OCI-LY7 (cell line): ENCODE data around the gene ARFGEF2. TPM values are rescaled to one million over a fixed set of nuclear protein-coding genes. Genes with fewer than 3 reads are reported as not detected.

Source experiments
- BruUV-seq: library from RNA; stranded (reverse); fragments of 400-500 nt; replicated peaks from 2 replicates; lab custom pipeline; 2021; lab: Mats Ljungman, UMichigan
- CTCF ChIA-PET: fragments of 300-600 bp; sonication (Branson Sonifier 250); formaldehyde crosslinking; loops from one replicate; lab custom pipeline; 2022; ENCODE audit warnings: antibody characterized with exemption; ENCODE audit not compliant: unreplicated experiment; lab: Charles Lee
- POLR2A ChIA-PET: fragments of 300-600 bp; sonication (Branson Sonifier 250); formaldehyde crosslinking; loops from one replicate; lab custom pipeline; 2022; ENCODE audit warnings: antibody characterized with exemption; lab: Charles Lee
- DNase-seq: peaks from one replicate; pipeline ENCODE4 v3.0.0-alpha.2; 2015; ENCODE audit warnings: low spot score
- H2AFZ ChIP-seq: fragments of 200-600 bp; sonication (generic), shearing (Covaris generic); 2 replicates; pipeline ENCODE4 v1.6.1; 2014; ENCODE audit warnings: mild to moderate bottlenecking, antibody characterized with exemption, low read length, moderate library complexity
- H3K27ac ChIP-seq: fragments of 200-600 bp; sonication (generic); 2 replicates; pipeline ENCODE4 v1.5.1; 2014; ENCODE audit warnings: mixed run types, low read depth, mild to moderate bottlenecking, moderate library complexity, low read length, inconsistent platforms; ENCODE audit not compliant: poor library complexity, severe bottlenecking
- H3K36me3 ChIP-seq: fragments of 200-600 bp; sonication (generic); 2 replicates; pipeline ENCODE4 v1.6.1; 2014; ENCODE audit warnings: mild to moderate bottlenecking, antibody characterized with exemption, low read length, moderate library complexity, mixed read lengths; ENCODE audit not compliant: insufficient read depth
- H3K4me1 ChIP-seq: fragments of 200-600 bp; sonication (generic); 2 replicates; pipeline ENCODE4 v1.5.1; 2014; ENCODE audit warnings: mild to moderate bottlenecking, low read length; ENCODE audit not compliant: insufficient read depth, poor library complexity, severe bottlenecking
- H3K4me2 ChIP-seq: fragments of 200-600 bp; sonication (generic); 2 replicates; pipeline ENCODE4 v1.6.1; 2014; ENCODE audit warnings: mild to moderate bottlenecking, low read length
- H3K4me3 ChIP-seq: fragments of 200-600 bp; sonication (generic); 2 replicates; pipeline ENCODE4 v1.5.1; 2014; ENCODE audit warnings: mild to moderate bottlenecking, low read depth, low read length; ENCODE audit not compliant: poor library complexity, severe bottlenecking
- H3K79me2 ChIP-seq: fragments of 200-600 bp; sonication (generic); 2 replicates; pipeline ENCODE4 v1.6.1; 2016; ENCODE audit warnings: low read depth, mild to moderate bottlenecking, low read length, moderate library complexity, mixed read lengths; ENCODE audit not compliant: insufficient read depth
- H3K9me2 ChIP-seq: fragments of 200-600 bp; sonication (generic); 2 replicates; pipeline ENCODE4 v1.6.1; 2016; ENCODE audit warnings: mild to moderate bottlenecking, low read length, mixed read lengths; ENCODE audit not compliant: insufficient read depth
- H3K9me3 ChIP-seq: fragments of 200-600 bp; sonication (generic); 2 replicates; pipeline ENCODE4 v1.6.1; 2014; ENCODE audit warnings: mild to moderate bottlenecking, mixed run types, low read length, mixed read lengths
- H4K20me1 ChIP-seq: fragments of 200-600 bp; sonication (generic); 2 replicates; pipeline ENCODE4 v1.6.1; 2014; ENCODE audit warnings: mild to moderate bottlenecking, antibody characterized with exemption, low read length, moderate library complexity, mixed read lengths; ENCODE audit not compliant: insufficient read depth
- EZH2phosphoT487 ChIP-seq: fragments of 200-600 bp; sonication (generic); IDR thresholded peaks from 2 replicates; pipeline ENCODE4 v1.6.1; 2018; ENCODE audit warnings: low read depth, borderline replicate concordance, mild to moderate bottlenecking, mixed run types, antibody characterized with exemption, low read length, moderate library complexity, mixed read lengths
- intact Hi-C: fragments of 100-400 bp; cut with micrococcal nuclease; formaldehyde crosslinking; loops from one replicate; pipeline ENCODE4 v1.10.0; 2022; ENCODE audit not compliant: unreplicated experiment
- total RNA-seq, 2 experiments: library from RNA; depleted of rRNA in 1 of 2; stranded (reverse); fragments of >200 nt in 1 of 2; shearing (Covaris generic) in 1 of 2; gene quantifications; 2 replicates each; pipeline ENCODE4 v1.2.3, GENCODE V29; 2014 to 2022
- TF ChIP-seq, protein P1 (sequence below): fragments of 200-600 bp; sonication (generic); conservative IDR thresholded peaks from 2 replicates; pipeline ENCODE4 v1.5.1; 2014; ENCODE audit warnings: mild to moderate bottlenecking, antibody characterized with exemption, low read length, moderate library complexity, mixed read lengths

Gene ARFGEF2
- total RNA-seq, 2 experiments from 2014 or later, result 23.4 to 42.1 TPM

DNA sequence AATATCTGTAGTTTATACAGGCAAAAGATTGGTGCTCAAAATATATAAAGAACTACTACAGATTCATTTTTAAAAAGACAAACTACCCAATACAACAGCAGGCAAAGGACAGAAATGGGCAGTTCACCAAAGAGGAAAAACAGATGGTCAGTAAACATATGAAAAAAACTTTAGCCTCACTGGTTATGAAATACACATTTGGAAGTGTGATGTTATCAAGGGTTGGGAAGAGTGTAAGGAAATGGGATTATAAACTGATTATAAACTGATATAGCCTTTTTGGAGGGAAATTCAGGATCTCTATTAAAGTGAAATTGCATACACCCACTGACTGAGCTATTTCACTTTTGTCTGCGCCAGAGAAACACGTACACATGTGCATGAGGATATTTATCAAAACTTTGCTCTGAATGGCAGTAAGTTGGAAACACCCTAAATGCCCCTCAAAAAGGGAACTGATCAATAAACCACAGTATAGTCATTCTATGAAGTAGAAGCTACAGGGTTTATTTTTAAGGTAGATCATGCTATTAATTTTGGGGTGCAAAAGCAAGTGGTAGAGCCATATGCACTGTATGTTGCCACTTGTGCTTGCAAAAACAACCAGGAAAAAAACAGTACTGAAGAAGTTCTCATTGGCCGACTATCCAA lies 32.2 kb upstream of the ARFGEF2 start:
- Histone ChIP-seq H3K4me2 (no peak overlapping the region), H2AFZ (no peak overlapping the region), H4K20me1 (no peaks in the 10 kb centered on the region), H3K9me2 (no peaks in the 10 kb centered on the region), H3K4me1 (no peaks in the 10 kb centered on the region), H3K36me3 (no peaks in the 10 kb centered on the region), H3K9me3 (no peaks in the 10 kb centered on the region), H3K79me2 (no peaks in the 10 kb centered on the region), H3K27ac (no peak overlapping the region), H3K4me3 (no peak overlapping the region)
- intact Hi-C loops, result no loop called here
- DNase-seq, result no peak
- BruUV-seq, result no TSS peak
- POLR2A ChIA-PET, result interaction anchor here (0.7 kb wide), 1 partner anchor 166 kb away, joined by 3 read pairs; no protein-coding TSS in a partner anchor
- CTCF ChIA-PET, result no interaction called here
- no peak for TF ChIP-seq EZH2phosphoT487
- TF ChIP-seq, protein P1, sequence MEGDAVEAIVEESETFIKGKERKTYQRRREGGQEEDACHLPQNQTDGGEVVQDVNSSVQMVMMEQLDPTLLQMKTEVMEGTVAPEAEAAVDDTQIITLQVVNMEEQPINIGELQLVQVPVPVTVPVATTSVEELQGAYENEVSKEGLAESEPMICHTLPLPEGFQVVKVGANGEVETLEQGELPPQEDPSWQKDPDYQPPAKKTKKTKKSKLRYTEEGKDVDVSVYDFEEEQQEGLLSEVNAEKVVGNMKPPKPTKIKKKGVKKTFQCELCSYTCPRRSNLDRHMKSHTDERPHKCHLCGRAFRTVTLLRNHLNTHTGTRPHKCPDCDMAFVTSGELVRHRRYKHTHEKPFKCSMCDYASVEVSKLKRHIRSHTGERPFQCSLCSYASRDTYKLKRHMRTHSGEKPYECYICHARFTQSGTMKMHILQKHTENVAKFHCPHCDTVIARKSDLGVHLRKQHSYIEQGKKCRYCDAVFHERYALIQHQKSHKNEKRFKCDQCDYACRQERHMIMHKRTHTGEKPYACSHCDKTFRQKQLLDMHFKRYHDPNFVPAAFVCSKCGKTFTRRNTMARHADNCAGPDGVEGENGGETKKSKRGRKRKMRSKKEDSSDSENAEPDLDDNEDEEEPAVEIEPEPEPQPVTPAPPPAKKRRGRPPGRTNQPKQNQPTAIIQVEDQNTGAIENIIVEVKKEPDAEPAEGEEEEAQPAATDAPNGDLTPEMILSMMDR, result no peak

DNA sequence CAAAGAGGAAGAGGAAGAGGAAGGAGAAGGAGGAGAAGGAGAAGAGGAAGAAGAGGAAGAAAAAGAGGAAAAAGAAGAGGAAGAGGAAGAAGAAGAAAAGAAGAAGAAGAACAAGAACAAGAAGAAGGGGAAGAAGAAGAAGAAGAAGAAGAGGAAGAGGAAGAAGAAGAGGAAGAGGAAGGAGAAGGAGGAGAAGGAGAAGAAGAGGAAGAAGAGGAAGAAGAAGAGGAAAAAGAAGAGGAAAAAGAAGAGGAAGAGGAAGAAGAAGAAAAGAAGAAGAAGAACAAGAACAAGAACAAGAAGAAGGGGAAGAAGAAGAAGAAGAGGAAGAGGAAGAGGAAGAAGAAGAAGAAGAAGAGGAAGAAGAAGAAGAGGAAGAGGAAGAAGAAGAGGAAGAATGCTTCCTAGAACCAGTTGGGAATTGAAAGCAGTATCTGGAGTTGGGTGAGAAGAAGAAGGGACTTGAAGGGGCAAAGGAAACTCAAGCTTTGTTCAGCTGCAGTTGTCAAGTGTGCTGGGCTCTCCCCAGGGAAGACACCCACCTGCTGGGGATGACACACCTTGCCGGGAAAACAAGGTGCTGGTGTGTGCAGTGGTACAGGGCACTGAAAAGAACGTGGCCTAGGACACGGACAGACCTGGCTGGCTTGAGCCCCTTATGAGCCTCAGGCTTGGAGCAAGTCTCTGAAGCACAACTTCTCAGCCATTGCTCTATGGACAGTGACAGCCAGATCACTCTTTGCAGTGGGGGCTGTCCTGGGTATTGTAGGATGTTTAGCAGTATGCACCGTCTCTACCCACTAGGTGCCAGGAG lies 30.1 kb upstream of the ARFGEF2 start:
- Histone ChIP-seq H4K20me1 (no peaks in the 10 kb centered on the region), H3K79me2 (no peaks in the 10 kb centered on the region), H3K4me3 (no peak overlapping the region), H3K4me2 (no peak overlapping the region), H3K9me3 (no peaks in the 10 kb centered on the region), H3K27ac (no peak overlapping the region), H3K9me2 (no peaks in the 10 kb centered on the region), H2AFZ (no peak overlapping the region), H3K36me3 (no peaks in the 10 kb centered on the region), H3K4me1 (no peaks in the 10 kb centered on the region)
- BruUV-seq, result no TSS peak
- no peak for DNase-seq
- TF ChIP-seq EZH2phosphoT487, result no peak
- TF ChIP-seq, protein P1, result no peak
- ChIA-PET POLR2A (no interaction called here), CTCF (no interaction called here)
- intact Hi-C loops, result no loop called here

DNA sequence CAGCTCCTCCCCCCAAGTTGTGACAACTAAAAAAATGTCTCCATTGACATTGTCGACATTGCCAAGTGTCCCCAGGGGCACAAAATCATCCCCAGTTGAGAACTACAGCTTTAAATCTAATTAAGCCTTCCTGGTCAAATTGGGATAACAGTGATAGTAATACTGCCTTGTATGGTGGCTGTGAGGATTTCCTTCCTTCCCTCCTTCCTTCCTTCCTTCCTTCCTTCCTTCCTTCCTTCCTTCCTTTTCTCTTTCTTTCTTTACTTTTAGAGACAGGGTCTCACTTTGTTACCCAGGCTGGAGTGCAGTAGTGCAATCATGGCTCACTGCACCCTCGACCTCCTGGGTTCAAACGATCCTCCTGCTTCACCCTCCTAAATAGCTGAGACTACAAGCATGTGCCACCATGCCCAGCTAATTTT lies 29.5 kb upstream of the ARFGEF2 start:
- no peak for DNase-seq
- ChIA-PET CTCF (no interaction called here), POLR2A (no interaction called here)
- Histone ChIP-seq H3K27ac (no peak overlapping the region), H3K4me3 (no peak overlapping the region), H3K9me3 (no peaks in the 10 kb centered on the region), H2AFZ (no peak overlapping the region), H3K9me2 (no peaks in the 10 kb centered on the region), H3K79me2 (no peaks in the 10 kb centered on the region), H4K20me1 (no peaks in the 10 kb centered on the region), H3K4me1 (no peaks in the 10 kb centered on the region), H3K4me2 (no peak overlapping the region), H3K36me3 (no peaks in the 10 kb centered on the region)
- BruUV-seq, result no TSS peak
- no peak for TF ChIP-seq EZH2phosphoT487
- TF ChIP-seq, protein P1, result no peak
- intact Hi-C loops, result no loop called here
